DMS53 treated with DMSO at 0.1 percent for 48 hours (cell line): ENCODE results near the gene TRIO.

Experiments used
- DNase-seq: peaks from one replicate; lab custom pipeline; 2025; ENCODE audit not compliant: unreplicated experiment; lab: John Stamatoyannopoulos, UW

The TRIO gene

GRCh38 chr5:14219800-14220512 lies 76.8 kb downstream of the TRIO start:
- DNase-seq = no peak

DNA sequence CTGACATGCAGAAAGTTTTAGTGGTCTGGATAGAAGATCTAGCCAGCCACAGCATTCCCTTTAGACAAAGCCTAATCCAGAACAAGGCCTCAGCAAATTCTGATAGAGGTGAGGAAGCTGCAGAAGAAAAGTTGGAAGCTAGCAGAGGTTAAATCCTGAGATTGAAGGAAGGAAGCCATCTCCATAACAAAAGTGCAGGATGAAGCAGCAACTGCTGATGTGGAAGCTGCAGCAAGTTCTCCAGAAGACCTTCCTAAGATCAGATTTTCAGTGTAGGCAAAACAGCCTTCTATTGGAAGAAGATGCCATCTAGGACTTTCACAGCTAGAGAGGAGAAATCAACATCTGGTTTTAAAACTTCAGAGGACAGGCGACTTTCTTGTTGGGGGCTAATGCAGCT lies 77.5 kb downstream of the TRIO start:
- no peak for DNase-seq

- DNase-seq = no peak
Measured at GRCh38 chr5:14221732-14222131, 78.6 kb downstream of the TRIO start.

- DNase-seq = no peak
Measured at GRCh38 chr5:14222206-14222605, 79.1 kb downstream of the TRIO start.

DNA sequence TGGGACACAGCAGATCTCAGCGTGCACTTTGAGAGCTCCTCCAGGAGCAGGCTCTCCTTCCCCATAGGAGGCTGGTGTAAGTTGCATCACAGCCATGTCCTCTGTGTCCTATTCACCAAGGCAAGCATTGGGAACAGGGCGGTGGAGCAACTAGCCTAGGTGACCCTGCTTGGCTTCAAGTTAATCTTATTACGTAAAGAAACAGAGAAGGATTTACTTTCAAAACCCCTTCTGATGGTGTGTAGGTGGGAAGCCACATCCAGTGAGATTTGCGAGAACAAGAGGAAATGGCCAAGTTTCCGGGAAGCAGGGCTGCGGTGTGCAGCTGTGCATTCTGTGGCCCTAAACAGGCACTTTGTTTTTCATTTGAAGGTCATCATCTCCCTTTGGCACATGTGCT lies 80.2 kb downstream of the TRIO start:
- no peak for DNase-seq

DNA sequence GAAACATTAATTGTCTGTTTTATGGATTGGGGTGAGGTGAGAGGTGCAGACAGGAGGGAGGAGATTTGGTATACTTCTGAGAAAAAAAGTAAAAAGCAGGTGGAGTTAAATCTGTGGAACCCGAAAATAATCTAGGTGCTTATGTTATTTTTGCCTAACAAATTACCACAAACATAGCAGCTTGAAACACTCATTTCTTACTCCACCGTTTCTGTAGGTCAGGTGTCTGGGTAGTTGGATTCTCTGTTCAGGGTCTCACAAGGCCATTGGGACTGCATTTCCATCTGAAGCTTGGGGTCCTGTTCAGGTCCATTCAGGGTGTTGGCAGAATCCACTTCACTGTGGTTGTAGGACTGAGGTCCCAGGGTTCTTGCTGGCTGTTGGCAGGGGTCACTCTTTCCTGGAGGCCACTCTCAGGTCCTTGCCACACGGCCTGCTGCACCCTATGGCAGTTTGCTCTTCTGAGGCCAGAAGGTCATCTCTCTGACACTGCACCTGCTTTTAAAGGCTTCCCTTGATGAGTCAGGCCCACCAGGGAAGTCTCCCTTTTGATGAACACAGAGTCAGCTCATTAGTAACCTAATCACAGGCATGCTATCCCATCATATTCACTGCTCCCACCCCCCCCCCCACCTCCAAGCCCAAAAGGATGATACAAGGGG lies 82.2 kb downstream of the TRIO start:
- DNase-seq = no peak

GRCh38 chr5:14226149-14226548 lies 83.0 kb downstream of the TRIO start:
- DNase-seq = no peak

DNA sequence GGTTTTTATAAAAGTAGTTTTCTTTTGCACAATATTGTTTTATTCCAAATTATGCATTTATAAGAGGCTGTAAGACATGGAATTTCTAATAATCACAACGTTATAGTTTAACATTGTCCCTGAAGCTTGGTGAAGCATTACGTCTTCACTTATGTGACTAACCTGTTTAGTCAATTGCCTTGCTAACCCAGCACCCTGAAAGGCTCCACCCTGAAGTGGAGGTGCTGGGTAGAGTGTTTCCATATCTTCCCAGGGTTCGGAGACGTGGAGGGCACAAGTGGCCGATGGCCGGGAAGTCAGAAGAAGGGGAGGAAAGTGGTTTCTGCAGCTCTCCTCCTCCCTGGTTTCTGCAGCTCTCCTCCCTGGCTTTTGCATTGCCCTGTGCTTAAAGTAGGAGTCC lies 83.4 kb downstream of the TRIO start:
- no peak for DNase-seq

- DNase-seq = no peak
Measured at GRCh38 chr5:14226992-14227391, 83.8 kb downstream of the TRIO start.

DNA sequence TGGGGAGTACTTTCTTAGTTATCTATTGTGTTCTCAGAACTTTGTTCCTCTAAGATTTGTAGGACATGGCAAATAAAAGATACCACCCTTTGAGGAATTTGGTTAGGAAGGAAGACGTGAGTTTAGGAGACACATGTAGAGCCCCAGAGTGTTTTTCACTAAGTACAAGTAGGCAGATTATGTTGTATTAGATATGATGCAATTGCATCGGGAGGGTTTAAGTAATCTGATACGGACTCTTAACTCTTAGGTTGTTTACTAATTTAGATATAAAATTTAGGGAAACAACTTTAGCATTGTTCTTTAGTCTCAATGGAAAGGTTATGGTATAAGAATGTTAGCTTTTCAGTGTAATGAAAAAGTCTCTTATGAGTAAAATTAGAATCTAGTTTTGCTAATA lies 84.4 kb downstream of the TRIO start:
- no peak for DNase-seq

- no peak for DNase-seq
Measured at GRCh38 chr5:14228219-14228618, 85.1 kb downstream of the TRIO start.

DNA sequence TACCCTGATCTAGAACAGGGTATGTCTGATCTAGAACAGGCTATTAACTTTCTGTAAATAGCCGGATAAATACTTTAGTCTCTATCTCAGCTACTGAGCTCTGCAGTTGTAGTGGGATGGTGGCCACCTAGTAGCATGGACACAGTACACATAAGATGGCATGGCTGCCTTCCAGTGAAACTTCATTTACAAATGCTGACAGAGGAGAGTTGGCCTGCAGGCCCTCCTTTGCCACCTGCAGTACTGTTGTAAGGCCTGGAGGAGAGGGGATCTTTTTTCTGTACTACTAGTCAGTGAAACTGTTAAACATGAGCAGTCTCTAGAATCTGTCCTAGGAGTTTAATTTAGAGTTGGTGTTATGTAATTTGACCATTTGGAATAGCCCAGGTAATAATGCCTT lies 86.0 kb downstream of the TRIO start:
- DNase-seq = no peak

DNA sequence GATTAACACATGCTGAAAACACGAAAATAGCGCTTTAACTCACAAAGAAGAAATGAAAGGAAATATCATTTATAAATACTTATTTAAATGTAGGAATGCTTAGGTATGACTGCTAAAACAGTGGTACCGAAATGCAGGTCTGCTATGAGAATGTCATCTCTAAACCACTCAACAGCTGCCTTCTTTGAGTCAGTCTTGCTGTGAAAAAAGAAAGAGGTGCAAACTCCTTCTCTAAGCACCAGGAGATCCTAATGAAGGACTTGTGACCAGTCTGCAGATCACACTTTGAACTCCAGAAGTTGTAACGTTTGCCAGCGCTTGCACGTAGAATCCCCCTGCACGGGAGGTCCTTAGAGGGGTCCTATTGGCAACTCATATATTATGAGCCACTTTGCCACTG lies 86.6 kb downstream of the TRIO start:
- no peak for DNase-seq

DNA sequence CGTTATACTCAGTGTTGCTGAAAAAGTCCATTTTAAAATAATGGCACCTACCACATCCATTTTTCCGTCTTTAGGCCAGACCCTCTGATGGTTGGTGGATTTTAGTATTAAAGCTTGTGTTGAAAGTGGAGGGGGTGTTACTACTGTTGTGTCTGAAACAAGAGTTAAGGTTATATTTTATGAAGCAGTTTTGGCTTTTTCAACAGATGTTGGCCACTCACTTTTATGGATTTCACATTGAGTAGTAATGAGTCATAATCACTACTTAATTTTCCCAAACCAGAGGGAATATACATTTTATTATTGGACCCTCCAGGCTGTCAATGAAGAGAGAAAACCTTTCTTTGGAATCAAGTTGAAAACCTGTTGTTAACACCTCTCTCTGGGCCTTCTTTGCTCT lies 88.0 kb downstream of the TRIO start:
- no peak for DNase-seq

DNA sequence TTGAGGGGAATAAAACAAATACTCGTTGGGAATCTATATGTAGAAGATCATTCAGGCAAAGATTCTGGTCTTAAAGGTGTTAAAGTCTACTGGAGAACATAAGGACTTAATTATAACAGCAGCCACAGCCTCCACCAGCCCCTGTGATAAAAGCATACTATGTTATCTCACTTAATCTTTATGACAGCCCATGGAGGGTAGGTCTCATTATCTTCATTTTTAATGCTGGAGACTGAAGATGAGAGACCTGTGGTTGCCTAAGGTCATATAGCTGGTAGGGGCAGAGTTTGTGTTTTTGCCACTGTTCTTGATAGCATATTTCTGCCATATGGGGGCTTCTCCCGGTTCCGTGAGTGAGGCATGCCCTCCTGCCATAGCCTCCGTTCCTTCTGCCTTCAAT lies 88.7 kb downstream of the TRIO start:
- DNase-seq = no peak

DNA sequence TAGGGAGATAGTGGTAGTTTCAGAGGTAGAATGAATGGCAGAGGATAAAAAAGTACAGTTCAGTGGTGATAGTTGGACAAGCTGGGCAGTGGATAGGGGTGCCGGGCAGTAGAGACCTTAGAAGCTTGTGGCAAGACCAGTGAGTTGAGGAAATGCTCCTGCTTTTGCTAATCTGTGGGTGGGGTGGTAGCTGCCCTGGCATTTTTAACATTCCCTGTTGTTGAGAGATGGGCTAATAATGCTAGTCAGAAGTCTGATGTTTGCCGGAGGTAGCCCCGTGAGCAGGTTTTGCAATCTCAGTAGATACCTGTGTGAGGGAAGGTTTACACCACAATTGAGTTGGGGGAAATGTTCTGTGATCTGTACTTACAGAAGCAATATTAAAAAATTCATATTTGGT lies 91.1 kb downstream of the TRIO start:
- DNase-seq = no peak

DNA sequence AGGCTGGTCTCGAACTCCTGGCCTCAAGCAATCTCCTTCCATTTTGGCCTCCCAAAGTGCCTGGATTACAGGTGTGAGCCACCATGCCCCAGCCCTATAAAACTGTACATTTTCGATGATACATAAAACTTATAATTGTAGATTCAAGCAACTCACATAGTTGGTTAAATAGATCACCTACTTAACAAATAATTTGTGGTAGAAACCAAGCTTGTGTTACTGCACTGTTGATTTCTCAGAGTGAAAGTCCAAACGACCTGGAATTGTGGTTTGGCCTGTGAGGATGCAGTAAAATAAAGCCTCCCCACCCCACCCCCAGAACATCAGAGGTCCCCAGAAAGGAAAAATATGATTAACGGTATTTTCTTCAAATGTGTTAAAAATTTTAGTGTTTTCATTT lies 92.7 kb downstream of the TRIO start:
- DNase-seq = no peak

DNA sequence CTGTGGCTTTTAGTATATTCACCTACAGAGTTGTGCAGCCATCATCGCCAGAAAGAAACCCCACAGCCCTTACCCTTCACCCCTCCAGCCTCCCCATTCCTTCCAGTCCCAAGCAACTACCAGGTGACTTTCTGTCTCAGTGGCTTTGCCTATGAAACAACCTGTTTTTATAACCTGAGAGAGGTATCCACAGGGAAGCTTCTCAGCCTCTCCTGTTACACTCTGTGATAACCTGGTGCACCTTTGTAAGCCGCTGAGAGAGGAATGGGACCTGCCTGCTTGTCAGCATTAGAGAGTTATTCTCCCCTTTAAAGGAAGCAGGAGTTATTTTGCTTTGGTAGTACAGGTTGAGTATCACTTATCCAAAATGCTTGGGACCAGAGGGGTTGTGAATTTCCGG lies 93.6 kb downstream of the TRIO start:
- no peak for DNase-seq

DNA sequence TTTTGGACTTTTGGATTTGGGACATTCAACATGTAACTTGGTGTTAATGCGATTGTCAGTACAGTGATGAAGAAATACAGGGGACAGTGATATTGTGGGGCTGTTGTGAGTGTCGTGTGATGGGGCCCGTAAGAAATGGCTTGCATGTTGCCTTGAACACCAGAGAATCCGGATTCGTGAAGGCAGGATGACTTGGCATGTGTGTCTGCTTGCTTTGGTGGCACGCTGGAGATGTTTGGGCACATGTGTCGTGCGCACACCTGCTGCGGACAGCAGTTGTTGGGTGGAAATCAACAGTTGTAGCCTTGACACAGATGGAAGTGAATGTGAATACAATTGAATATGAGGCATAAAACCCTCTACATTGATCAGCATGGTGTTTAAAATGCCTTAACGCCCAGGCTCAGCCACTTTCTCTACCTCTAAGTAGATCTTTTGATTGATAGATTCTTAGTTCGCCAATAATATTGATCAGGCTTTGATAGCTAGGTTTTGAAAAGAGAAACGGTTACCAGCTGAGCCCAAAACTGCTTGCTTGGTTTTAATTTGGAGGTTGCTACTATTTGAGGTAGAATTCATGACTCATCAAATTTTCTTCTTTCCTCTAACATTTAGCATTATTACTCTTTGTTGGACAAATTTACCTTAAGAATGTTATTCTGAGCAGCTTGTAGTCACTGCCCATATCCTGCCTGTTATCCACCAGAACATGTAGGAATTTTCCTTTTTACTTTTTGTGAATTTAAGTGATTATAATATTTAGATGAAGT lies 94.4 kb downstream of the TRIO start:
- no peak for DNase-seq

DNA sequence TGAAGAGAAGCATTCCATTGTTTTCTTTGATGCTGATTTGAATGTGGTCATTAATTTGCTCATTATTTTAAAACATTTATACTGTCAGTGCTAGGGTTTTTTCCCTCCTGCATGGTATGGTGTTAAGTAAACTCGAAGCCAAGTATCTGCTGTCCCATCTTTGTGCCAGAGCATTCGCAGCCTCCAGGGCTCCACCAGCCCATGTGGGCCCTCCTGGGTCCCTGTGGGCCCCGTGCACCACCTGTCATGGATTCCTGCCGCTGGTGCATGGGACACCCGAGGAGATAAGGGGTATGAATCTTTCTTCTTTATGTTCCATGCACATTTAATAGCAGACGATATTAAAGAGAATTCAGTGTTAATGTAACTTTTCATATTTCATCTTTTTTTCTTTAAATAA lies 95.1 kb downstream of the TRIO start:
- no peak for DNase-seq

- no peak for DNase-seq
Measured at GRCh38 chr5:14239404-14239803, 96.3 kb downstream of the TRIO start.

- DNase-seq = no peak
Measured at GRCh38 chr5:14239951-14240350, 96.8 kb downstream of the TRIO start.
